GM12878 (cell line): ENCODE results near the gene NLGN3. TPM values are rescaled to one million over a fixed set of nuclear protein-coding genes. Genes with fewer than 3 reads are reported as not detected.

ENCODE experiments used
- ATAC-seq: fragments of 200-7000 bp; cut with Tn5 transposase; 3 replicates; pipeline ENCODE4 v1.9.1; 2020; ENCODE audit warnings: mild to moderate bottlenecking, moderate library complexity
- BruUV-seq: library from RNA; stranded (reverse); fragments of 400-500 nt; replicated peaks from 2 replicates; lab custom pipeline; 2021; lab: Mats Ljungman, UMichigan
- CTCF ChIA-PET: fragments of 300-600 bp; sonication (Branson Sonifier 250); formaldehyde crosslinking; extraction: SDS; loops from one replicate; lab custom pipeline; 2021; ENCODE audit warnings: inconsistent platforms; lab: Yijun Ruan, JAX
- POLR2A ChIA-PET: fragments of 350-600 bp; formaldehyde crosslinking; extraction: SDS; loops from one replicate; lab custom pipeline; 2021; ENCODE audit warnings: inconsistent platforms; lab: Charles Lee
- RAD21 ChIA-PET: fragments of 300-600 bp; sonication (Branson Sonifier 250); formaldehyde crosslinking; loops from one replicate; lab custom pipeline; 2023; ENCODE audit warnings: antibody characterized with exemption; ENCODE audit not compliant: unreplicated experiment; lab: Charles Lee
- SMC1A ChIA-PET: fragments of 300-600 bp; sonication (Branson Sonifier 250); formaldehyde crosslinking; loops from one replicate; lab custom pipeline; 2023; ENCODE audit not compliant: unreplicated experiment, uncharacterized antibody; lab: Charles Lee
- DNase-seq: peaks from one replicate; pipeline ENCODE4 v3.0.0-alpha.2; 2011; ENCODE audit warnings: low read depth, low spot score
- FAIRE-seq: peaks from 3 replicates; lab custom pipeline; 2011; peaks lifted over from hg19 to GRCh38; lab: Jason Lieb, UNC
- H2AFZ ChIP-seq: 2 replicates; pipeline ENCODE4 v1.6.0; 2011; ENCODE audit warnings: low read depth, low read length, control low read depth; ENCODE audit not compliant: control insufficient read depth
- H3K27ac ChIP-seq: 2 replicates; pipeline ENCODE4 v1.5.1; 2011; ENCODE audit warnings: control low read depth; ENCODE audit not compliant: control insufficient read depth, insufficient read depth
- H3K27me3 ChIP-seq, 2 experiments: replicated peaks in 1 of 2; 2 replicates each; pipeline versions ENCODE4 v1.6.0 to v1.6.1; 2011; ENCODE audit warnings: low read length in 1 of 2; ENCODE audit not compliant: control insufficient read depth in 2 of 2, insufficient read depth in 2 of 2
- H3K36me3 ChIP-seq, 2 experiments: 2 replicates each; pipeline ENCODE4 v1.5.1; 2011; ENCODE audit warnings: low read length in 1 of 2; ENCODE audit not compliant: control insufficient read depth in 2 of 2, insufficient read depth in 2 of 2
- H3K4me1 ChIP-seq: 2 replicates; pipeline ENCODE4 v1.6.1; 2011; ENCODE audit warnings: mild to moderate bottlenecking, low read length, moderate library complexity, mixed read lengths; ENCODE audit not compliant: control insufficient read depth, insufficient read depth
- H3K4me2 ChIP-seq: 2 replicates; pipeline ENCODE4 v1.6.0; 2011; ENCODE audit warnings: control low read depth; ENCODE audit not compliant: control insufficient read depth, insufficient read depth
- H3K4me3 ChIP-seq: fragments of 200-600 bp; sonication (generic); 2 replicates; pipeline ENCODE4 v1.5.1; 2016
- H3K79me2 ChIP-seq: 2 replicates; pipeline ENCODE4 v1.6.0; 2011; ENCODE audit warnings: low read length; ENCODE audit not compliant: control insufficient read depth, insufficient read depth
- H3K9ac ChIP-seq: 2 replicates; pipeline ENCODE4 v1.8.0; 2011; ENCODE audit warnings: low read length, control low read depth, mixed read lengths; ENCODE audit not compliant: control insufficient read depth, insufficient read depth
- H3K9me3 ChIP-seq: replicated peaks from 3 replicates; pipeline ENCODE4 v1.5.1; 2011; ENCODE audit warnings: mild to moderate bottlenecking, low read length; ENCODE audit not compliant: control insufficient read depth, insufficient read depth
- H4K20me1 ChIP-seq: 2 replicates; pipeline ENCODE4 v1.6.0; 2011; ENCODE audit not compliant: control insufficient read depth, insufficient read depth
- JUND ChIP-seq: IDR thresholded peaks from 2 replicates; pipeline ENCODE4 v1.6.1; 2012; ENCODE audit warnings: low read depth, mild to moderate bottlenecking, low read length, improper control_type of control experiment, moderate library complexity
- KLF5 ChIP-seq: fragments of 450-650 bp; IDR thresholded peaks from 2 replicates; pipeline ENCODE4 v1.6.1; 2014; ENCODE audit warnings: mild to moderate bottlenecking; ENCODE audit not compliant: partially characterized antibody
- MYB ChIP-seq: fragments of 150-350 bp; IDR thresholded peaks from 2 replicates; pipeline ENCODE4 v1.6.1; 2014; ENCODE audit warnings: mild to moderate bottlenecking, low read depth, low read length, borderline replicate concordance
- NFXL1 ChIP-seq: fragments of 450-650 bp; IDR thresholded peaks from 2 replicates; pipeline ENCODE4 v1.6.1; 2017; ENCODE audit warnings: antibody characterized with exemption, mild to moderate bottlenecking, borderline replicate concordance
- RELA ChIP-seq: fragments of 450-650 bp; IDR thresholded peaks from 2 replicates; pipeline ENCODE4 v1.8.0; 2014; ENCODE audit warnings: borderline replicate concordance; ENCODE audit not compliant: partially characterized antibody
- SMAD1 ChIP-seq: fragments of 450-650 bp; IDR thresholded peaks from 2 replicates; pipeline ENCODE4 v1.6.1; 2018; ENCODE audit warnings: mild to moderate bottlenecking, low read depth; ENCODE audit not compliant: partially characterized antibody
- WRNIP1 ChIP-seq: IDR thresholded peaks from 2 replicates; pipeline ENCODE4 v1.6.1; 2011; ENCODE audit warnings: low read depth, low read length, improper control_type of control experiment, borderline replicate concordance
- WGBS: methylation state at CpG from one replicate; pipeline ENCODE4 v1.1.6; 2016; ENCODE audit warnings: low lambda C conversion rate; ENCODE audit not compliant: insufficient replicate concordance, insufficient coverage; ENCODE audit errors: missing lambda C conversion rate; 5-methylcytosine and 5-hydroxymethylcytosine counted together
- in situ Hi-C: fragments of 300-500 bp; cut with MboI; formaldehyde crosslinking; loops from 9 replicates; pipeline ENCODE4 v1.14.3; 2018; ENCODE audit warnings: mixed read lengths
- intact Hi-C: fragments of 100-400 bp; cut with micrococcal nuclease; formaldehyde crosslinking; loops from one replicate; pipeline ENCODE4 v1.14.2; 2022; ENCODE audit not compliant: unreplicated experiment
- polyA plus RNA-seq, 11 experiments: library from polyadenylated mRNA; depleted of rRNA in 4 of 11; unstranded in 6 of 11; stranded (reverse) in 5 of 11; fragments of >200 nt; fragmentation: Nextera tagmentation in 4 of 11; fragmentation: Illumina TruSeq in 1 of 11; extraction: Ambion mirVana in 4 of 11; extraction: Trizol in 1 of 11; gene quantifications; 1 replicate in 1 of 11; 2 replicates in 10 of 11; pipeline versions ENCODE4 v1.2.1 to v1.2.3, GENCODE V29; 2011 to 2016; ENCODE audit warnings: inconsistent platforms in 2 of 11, missing spikeins in 2 of 11, low read depth in 1 of 11
- total RNA-seq, 4 experiments: library from RNA; depleted of rRNA in 3 of 4; stranded (reverse); fragments of >200 nt in 3 of 4; fragmentation: Illumina TruSeq in 1 of 4; extraction: Trizol in 1 of 4; gene quantifications; 2 replicates each; pipeline versions ENCODE4 v1.2.1 to v1.2.3, GENCODE V29; 2013 to 2021

Gene NLGN3
- total and polyA plus RNA-seq, 10 of the 15 experiments (the other 5 are each of a cell fraction or from before 2014, with no cell fraction given) = 0.07 to 0.73 (median 0.28) TPM

DNA sequence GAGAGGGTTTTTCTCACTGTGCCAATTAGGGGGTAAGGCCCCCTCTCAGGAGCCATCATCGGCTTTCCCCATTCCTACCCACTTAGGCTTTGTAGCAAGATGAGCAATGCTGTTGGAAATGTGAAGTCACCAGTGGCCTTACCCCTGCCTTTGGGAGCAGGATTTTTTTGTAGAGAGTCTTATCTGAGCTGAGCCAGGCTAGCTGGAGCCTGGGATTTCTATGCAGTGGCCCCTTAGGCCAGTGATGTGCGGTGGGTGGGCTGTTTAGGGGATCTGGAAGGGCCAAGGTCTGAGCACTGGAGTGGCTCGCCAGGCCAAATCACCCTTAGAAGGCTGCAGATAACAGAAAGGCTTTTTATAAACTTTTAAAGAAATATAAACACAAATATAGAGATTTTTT is 42.3 kb upstream of the NLGN3 start:
- SMC1A ChIA-PET = interaction anchor here (2.2 to 6.2 kb wide), 5 partner anchors 9 to 80 kb away, joined by 7 to 46 read pairs (median 18); partner anchors contain the start of genes IL2RG and MED12
- Histone ChIP-seq H3K4me3 (no peak overlapping the region), H3K79me2 (no peaks in the 10 kb centered on the region), H3K9ac (no peak overlapping the region), H3K27ac (no peak overlapping the region), H3K27me3 (no peaks in the 10 kb centered on the region), H2AFZ (no peak overlapping the region), H3K4me1 (peaks cover 3% of the 10 kb centered on the region; the same call in 1 of the 2 replicates), H3K36me3 (no peaks in the 10 kb centered on the region), H3K4me2 (no peak overlapping the region), H3K9me3 (no peaks in the 10 kb centered on the region; the same call in 2 of the 3 replicates), H4K20me1 (no peaks in the 10 kb centered on the region)
- TF ChIP-seq RELA (no peak), NFXL1 (no peak), SMAD1 (no peak), WRNIP1 (no peak), KLF5 (no peak), MYB (no peak), JUND (no peak)
- POLR2A ChIA-PET = interaction anchor here (0.6 to 5.8 kb wide), 5 partner anchors 10 to 78 kb away, joined by 3 to 60 read pairs (median 4); partner anchors contain the start of genes IL2RG and MED12
- ATAC-seq (no peak), DNase-seq (no peak), FAIRE-seq (no peak)
- CTCF ChIA-PET = interaction anchor here (0.7 to 5.2 kb wide), 7 partner anchors 10 to 104 kb away, joined by 3 to 82 read pairs (median 15); partner anchors contain the start of genes IL2RG and MED12
- 78% methylated on average over 3 of the region's 3 CpGs for WGBS
- BruUV-seq = no TSS peak
- RAD21 ChIA-PET = interaction anchor here (1.9 to 3.3 kb wide), 3 partner anchors 9 to 27 kb away, joined by 7 to 28 read pairs (median 19); partner anchors contain the start of genes IL2RG and MED12
- in situ Hi-C loops (no loop called here), intact Hi-C loops (no loop called here)
